Omental fat pad (tissue), 4 donors: Measurements from ENCODE around the gene NEDD9. TPM values are rescaled to one million over a fixed set of nuclear protein-coding genes. Genes with fewer than 3 reads are reported as not detected.

Experiments used
- ATAC-seq: fragments of 150-250 bp; one replicate; pipeline ENCODE4 v1.9.1; 2016; ENCODE audit warnings: mild to moderate bottlenecking, moderate library complexity; ENCODE audit not compliant: low FRiP score
- DNase-seq: peaks from one replicate; pipeline ENCODE4 v3.0.0-alpha.2; 2019; ENCODE audit warnings: low spot score
- CTCF ChIP-seq, 3 donors: fragments of 450-650 bp; IDR thresholded peaks; one replicate each; pipeline ENCODE4 v1.5.1; 2016 to 2017; ENCODE audit warnings: antibody characterized with exemption in 3 of 3, mild to moderate bottlenecking in 3 of 3, moderate library complexity in 2 of 3
- total RNA-seq, 4 donors: library from RNA; depleted of rRNA; stranded (reverse); fragments of >200 nt; gene quantifications; one replicate each; pipeline ENCODE4 v1.1.0, GENCODE V29; 2016

NEDD9 gene
- total RNA-seq, 4 donors from 2014 or later, result 77.2 to 196 (median 106) TPM

- no peak for TF ChIP-seq CTCF (IDR thresholded peaks at IDR 0.05)
- DNase-seq, result no peak
- ATAC-seq, result no peak
These were observed 1.5 kb upstream of the NEDD9 start for GRCh38 chr6:11233673-11234573.

GRCh38 chr6:11232770-11233626 lies 530 bp upstream of the NEDD9 start:
- DNase-seq (no peak), ATAC-seq (no peak)
- TF ChIP-seq CTCF (IDR thresholded peaks at IDR 0.05), result no peak

GRCh38 chr6:11231564-11232192 lies 790 bp downstream of the NEDD9 start:
- TF ChIP-seq CTCF (IDR thresholded peaks at IDR 0.05), result no peak
- DNase-seq (no peak), ATAC-seq (no peak)

GRCh38 chr6:11231108-11231463 lies 1.4 kb downstream of the NEDD9 start:
- DNase-seq (no peak), ATAC-seq (no peak)
- TF ChIP-seq CTCF (IDR thresholded peaks at IDR 0.05), result no peak

GRCh38 chr6:11230158-11231107 lies 2.0 kb downstream of the NEDD9 start:
- DNase-seq (no peak), ATAC-seq (no peak)
- TF ChIP-seq CTCF (IDR thresholded peaks at IDR 0.05), result no peak

GRCh38 chr6:11229655-11230046 lies 2.8 kb downstream of the NEDD9 start:
- no peak for TF ChIP-seq CTCF (IDR thresholded peaks at IDR 0.05)
- DNase-seq, result no peak
- no peak for ATAC-seq
